ENCODE results near the gene ITSN1.

DNA sequence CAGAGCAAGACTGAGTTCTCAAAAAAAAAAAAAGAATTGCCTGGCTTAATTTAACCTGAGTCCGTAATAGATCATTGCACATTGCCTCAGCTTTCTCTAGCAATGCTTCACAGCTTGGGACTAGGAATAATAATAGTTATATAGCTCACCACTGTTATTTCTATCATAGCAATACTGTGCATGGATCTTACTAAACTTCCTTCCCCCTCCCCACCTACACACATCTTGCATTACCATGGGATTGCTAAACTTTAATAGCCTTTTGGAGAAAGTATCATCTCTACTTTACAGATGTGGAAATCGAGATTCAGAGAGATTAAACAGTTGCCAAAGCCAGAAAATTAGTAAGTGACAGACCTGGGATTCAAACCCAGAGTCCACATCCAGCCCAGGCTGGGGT, 173.9 kb downstream of the ITSN1 start:
- TF ChIP-seq, protein P1, sequence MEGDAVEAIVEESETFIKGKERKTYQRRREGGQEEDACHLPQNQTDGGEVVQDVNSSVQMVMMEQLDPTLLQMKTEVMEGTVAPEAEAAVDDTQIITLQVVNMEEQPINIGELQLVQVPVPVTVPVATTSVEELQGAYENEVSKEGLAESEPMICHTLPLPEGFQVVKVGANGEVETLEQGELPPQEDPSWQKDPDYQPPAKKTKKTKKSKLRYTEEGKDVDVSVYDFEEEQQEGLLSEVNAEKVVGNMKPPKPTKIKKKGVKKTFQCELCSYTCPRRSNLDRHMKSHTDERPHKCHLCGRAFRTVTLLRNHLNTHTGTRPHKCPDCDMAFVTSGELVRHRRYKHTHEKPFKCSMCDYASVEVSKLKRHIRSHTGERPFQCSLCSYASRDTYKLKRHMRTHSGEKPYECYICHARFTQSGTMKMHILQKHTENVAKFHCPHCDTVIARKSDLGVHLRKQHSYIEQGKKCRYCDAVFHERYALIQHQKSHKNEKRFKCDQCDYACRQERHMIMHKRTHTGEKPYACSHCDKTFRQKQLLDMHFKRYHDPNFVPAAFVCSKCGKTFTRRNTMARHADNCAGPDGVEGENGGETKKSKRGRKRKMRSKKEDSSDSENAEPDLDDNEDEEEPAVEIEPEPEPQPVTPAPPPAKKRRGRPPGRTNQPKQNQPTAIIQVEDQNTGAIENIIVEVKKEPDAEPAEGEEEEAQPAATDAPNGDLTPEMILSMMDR (IDR thresholded peaks at IDR 0.05) = no peak
- TF ChIP-seq POLR2A (IDR thresholded peaks at IDR 0.05) = no peak

All from tibial nerve (tissue), 3 donors.